Measurements from ENCODE around the gene TWNK. TPM values are rescaled to one million over a fixed set of nuclear protein-coding genes. Genes with fewer than 3 reads are reported as not detected.

Gene TWNK
- total and polyA plus RNA-seq, 9 of the 15 experiments (the other 6 are each of a cell fraction or from before 2014, with no cell fraction given), result 11.6 to 34.7 (median 17.4) TPM

DNA sequence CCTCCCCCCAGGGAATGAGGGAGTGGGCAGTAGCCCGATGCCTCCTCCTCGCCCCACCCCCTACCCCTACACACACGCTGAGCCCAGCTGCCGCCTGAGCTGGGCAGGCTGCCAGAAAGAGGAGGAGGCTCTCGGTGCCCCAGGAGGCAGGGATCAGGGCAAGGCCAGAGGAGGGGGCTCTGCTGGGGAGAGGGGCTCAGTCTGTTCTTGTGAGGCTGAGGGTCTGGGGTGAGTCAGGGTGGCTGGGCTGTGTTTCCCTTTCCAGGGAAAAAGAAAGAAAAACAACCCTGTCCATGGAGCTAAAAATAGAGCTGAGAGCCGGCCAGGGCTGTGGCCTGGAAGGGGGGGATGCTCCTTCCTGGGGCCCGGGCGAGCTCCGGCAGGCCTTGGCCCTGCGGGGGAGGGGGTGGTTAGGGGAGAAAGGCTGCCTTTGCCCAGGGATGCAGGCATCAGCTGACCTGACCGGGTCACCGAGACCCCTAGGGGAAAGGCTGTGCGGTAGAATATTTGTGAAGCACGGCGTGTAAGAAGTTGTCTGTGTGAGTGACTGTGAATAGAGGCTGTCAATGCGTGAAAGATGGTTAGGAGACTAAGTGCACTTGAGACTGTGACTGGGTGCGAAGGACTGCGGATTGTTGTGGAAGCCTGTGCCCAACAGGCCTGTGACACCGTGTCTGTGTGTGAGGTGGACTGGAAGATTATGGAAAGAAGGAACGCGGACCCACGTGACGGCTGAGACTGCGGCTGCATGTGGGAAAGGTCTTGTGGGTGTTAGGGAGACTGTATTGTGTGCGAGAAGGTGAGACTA lies 11.0 kb downstream of the TWNK start (continued):
- peak; percentile 46; the same call in 1 of the 2 replicates for TF ChIP-seq ZBTB7A (IDR thresholded peaks at IDR 0.05; ENCODE audit: borderline replicate concordance, control insufficient read depth, low read depth, low read length)
- TF ChIP-seq ZNF274 (IDR thresholded peaks at IDR 0.05; ENCODE audit: borderline replicate concordance, low read depth, low read length), result no peak
- no peak for TF ChIP-seq RBM34 (IDR thresholded peaks at IDR 0.05; ENCODE audit: borderline replicate concordance, insufficient read depth, low read length)
- TF ChIP-seq RFX7 (CRISPR knock-in tag; IDR thresholded peaks at IDR 0.05), result no peak
- peak; percentile 84; the same call in 1 of the 2 replicates for TF ChIP-seq HDGF (IDR thresholded peaks at IDR 0.05)
- TF ChIP-seq, protein P1, sequence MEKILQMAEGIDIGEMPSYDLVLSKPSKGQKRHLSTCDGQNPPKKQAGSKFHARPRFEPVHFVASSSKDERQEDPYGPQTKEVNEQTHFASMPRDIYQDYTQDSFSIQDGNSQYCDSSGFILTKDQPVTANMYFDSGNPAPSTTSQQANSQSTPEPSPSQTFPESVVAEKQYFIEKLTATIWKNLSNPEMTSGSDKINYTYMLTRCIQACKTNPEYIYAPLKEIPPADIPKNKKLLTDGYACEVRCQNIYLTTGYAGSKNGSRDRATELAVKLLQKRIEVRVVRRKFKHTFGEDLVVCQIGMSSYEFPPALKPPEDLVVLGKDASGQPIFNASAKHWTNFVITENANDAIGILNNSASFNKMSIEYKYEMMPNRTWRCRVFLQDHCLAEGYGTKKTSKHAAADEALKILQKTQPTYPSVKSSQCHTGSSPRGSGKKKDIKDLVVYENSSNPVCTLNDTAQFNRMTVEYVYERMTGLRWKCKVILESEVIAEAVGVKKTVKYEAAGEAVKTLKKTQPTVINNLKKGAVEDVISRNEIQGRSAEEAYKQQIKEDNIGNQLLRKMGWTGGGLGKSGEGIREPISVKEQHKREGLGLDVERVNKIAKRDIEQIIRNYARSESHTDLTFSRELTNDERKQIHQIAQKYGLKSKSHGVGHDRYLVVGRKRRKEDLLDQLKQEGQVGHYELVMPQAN (IDR thresholded peaks at IDR 0.05; ENCODE audit: borderline replicate concordance), result peak; percentile 44; the same call in 1 of the 2 replicates
- TF ChIP-seq POLR2A (conservative IDR thresholded peaks at IDR 0.05), result no peak
- no peak for TF ChIP-seq ZNF143 (CRISPR knock-in tag; IDR thresholded peaks at IDR 0.05)
- no peak for TF ChIP-seq SAFB (IDR thresholded peaks at IDR 0.05; ENCODE audit: borderline replicate concordance, low read depth, low read length)
- TF ChIP-seq ZFP36 (IDR thresholded peaks at IDR 0.05; ENCODE audit: low read depth, low read length, partially characterized antibody), result no peak
- peak in 1 of 2 experiments; percentile 3; a peak in 1 of 3 replicates for TF ChIP-seq CBX3 (IDR thresholded peaks at IDR 0.05; ENCODE audit: borderline replicate concordance in 1 of 2, low read length in 2 of 2)
- no peak for TF ChIP-seq ZNF3 (CRISPR knock-in tag; IDR thresholded peaks at IDR 0.05)
- no peak for TF ChIP-seq ZNF668 (CRISPR knock-in tag; IDR thresholded peaks at IDR 0.05)
- TF ChIP-seq KDM4B (IDR thresholded peaks at IDR 0.05; ENCODE audit: borderline replicate concordance in 2 of 2, low read depth in 1 of 2), result no peak
- no peak for TF ChIP-seq ZFP30 (CRISPR knock-in tag; IDR thresholded peaks at IDR 0.05; ENCODE audit: borderline replicate concordance)
- no peak for TF ChIP-seq RBM14 (IDR thresholded peaks at IDR 0.05; ENCODE audit: borderline replicate concordance, insufficient read depth, low read depth, low read length)

Data from K562 (cell line).